Liver (tissue), 3 donors: Measurements from ENCODE around the gene TPSG1.

ENCODE experiments used
- FOXA1 ChIP-seq: IDR thresholded peaks from 2 replicates; pipeline ENCODE4 v1.6.1; 2016; ENCODE audit warnings: antibody characterized with exemption
- GABPA ChIP-seq, 2 donors: IDR thresholded peaks in 1 of 2; conservative IDR thresholded peaks in 1 of 2; 2 replicates each; pipeline ENCODE4 v1.6.1; 2016; ENCODE audit warnings: antibody characterized with exemption in 2 of 2, mild to moderate bottlenecking in 1 of 2, moderate library complexity in 1 of 2
- MAX ChIP-seq: IDR thresholded peaks from 2 replicates; pipeline ENCODE4 v1.6.1; 2016; ENCODE audit warnings: antibody characterized with exemption
- RXRA ChIP-seq, 2 donors: IDR thresholded peaks; 2 replicates each; pipeline ENCODE4 v1.6.1; 2017 to 2018; ENCODE audit warnings: antibody characterized with exemption in 2 of 2, mild to moderate bottlenecking in 1 of 2
- SP1 ChIP-seq: IDR thresholded peaks from 2 replicates; pipeline ENCODE4 v1.6.1; 2018; ENCODE audit warnings: antibody characterized with exemption, mild to moderate bottlenecking
- TAF1 ChIP-seq: conservative IDR thresholded peaks from 2 replicates; pipeline ENCODE4 v1.6.1; 2016; ENCODE audit warnings: antibody characterized with exemption, mild to moderate bottlenecking
- YY1 ChIP-seq: IDR thresholded peaks from 2 replicates; pipeline ENCODE4 v1.6.1; 2016; ENCODE audit warnings: antibody characterized with exemption, mild to moderate bottlenecking
- TF ChIP-seq, protein P1 (sequence below): fragments of 150-350 bp; IDR thresholded peaks from 2 replicates; pipeline ENCODE4 v1.5.1; 2017; ENCODE audit warnings: improper control_type of control experiment, low read depth, low read length; ENCODE audit not compliant: missing input control
- TF ChIP-seq, protein P2 (sequence below): IDR thresholded peaks from 2 replicates; pipeline ENCODE4 v1.6.1; 2016; ENCODE audit warnings: antibody characterized with exemption
- donor health status: healthy.
- donor health status: healthy.

GRCh38 chr16:1258906-1259759 lies 34.1 kb upstream of the TPSG1 start:
- TF ChIP-seq, protein P1, sequence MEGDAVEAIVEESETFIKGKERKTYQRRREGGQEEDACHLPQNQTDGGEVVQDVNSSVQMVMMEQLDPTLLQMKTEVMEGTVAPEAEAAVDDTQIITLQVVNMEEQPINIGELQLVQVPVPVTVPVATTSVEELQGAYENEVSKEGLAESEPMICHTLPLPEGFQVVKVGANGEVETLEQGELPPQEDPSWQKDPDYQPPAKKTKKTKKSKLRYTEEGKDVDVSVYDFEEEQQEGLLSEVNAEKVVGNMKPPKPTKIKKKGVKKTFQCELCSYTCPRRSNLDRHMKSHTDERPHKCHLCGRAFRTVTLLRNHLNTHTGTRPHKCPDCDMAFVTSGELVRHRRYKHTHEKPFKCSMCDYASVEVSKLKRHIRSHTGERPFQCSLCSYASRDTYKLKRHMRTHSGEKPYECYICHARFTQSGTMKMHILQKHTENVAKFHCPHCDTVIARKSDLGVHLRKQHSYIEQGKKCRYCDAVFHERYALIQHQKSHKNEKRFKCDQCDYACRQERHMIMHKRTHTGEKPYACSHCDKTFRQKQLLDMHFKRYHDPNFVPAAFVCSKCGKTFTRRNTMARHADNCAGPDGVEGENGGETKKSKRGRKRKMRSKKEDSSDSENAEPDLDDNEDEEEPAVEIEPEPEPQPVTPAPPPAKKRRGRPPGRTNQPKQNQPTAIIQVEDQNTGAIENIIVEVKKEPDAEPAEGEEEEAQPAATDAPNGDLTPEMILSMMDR = no peak
- TF ChIP-seq FOXA1 (no peak), SP1 (no peak), GABPA (IDR thresholded peaks at IDR 0.05 in 1 of 2, conservative IDR thresholded peaks at IDR 0.05 in 1 of 2) (no peak), RXRA (IDR thresholded peaks at IDR 0.05) (no peak), YY1 (no peak), TAF1 (no peak), MAX (no peak)
- TF ChIP-seq, protein P2, sequence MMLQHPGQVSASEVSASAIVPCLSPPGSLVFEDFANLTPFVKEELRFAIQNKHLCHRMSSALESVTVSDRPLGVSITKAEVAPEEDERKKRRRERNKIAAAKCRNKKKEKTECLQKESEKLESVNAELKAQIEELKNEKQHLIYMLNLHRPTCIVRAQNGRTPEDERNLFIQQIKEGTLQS = no peak
